NCI-H2029 treated with DMSO at 0.1 percent for 48 hours (cell line): ENCODE measurements around the gene NFU1.
"Not testable (repeated sequence)": the region's sequence is repeated elsewhere in the genome, so short reads cannot be mapped to it uniquely, and the experiment has no call there.

Experiments used
- DNase-seq: peaks from one replicate; lab custom pipeline; 2025; lab: John Stamatoyannopoulos, UW

NFU1 gene

GRCh38 chr2:69387770-69388481, 49.3 kb downstream of the NFU1 start:
- DNase-seq: no peak

- peak; percentile 66 for DNase-seq
These were observed 50.2 kb downstream of the NFU1 start, which contains the start of gene GFPT1 for GRCh38 chr2:69386789-69387734. TSS of gene GFPT1 (minus strand) at chr2:69387227. CDS start at chr2:69387071, 156 bp downstream.

GRCh38 chr2:69386360-69386759, 50.9 kb downstream of the NFU1 start:
- DNase-seq: no peak

GRCh38 chr2:69385443-69386151, 51.6 kb downstream of the NFU1 start:
- no peak for DNase-seq

- DNase-seq: no peak
These were observed 52.6 kb downstream of the NFU1 start for GRCh38 chr2:69384618-69385081.

GRCh38 chr2:69383176-69383812, 53.9 kb downstream of the NFU1 start:
- DNase-seq: no peak

GRCh38 chr2:69382547-69382946, 54.7 kb downstream of the NFU1 start:
- no peak for DNase-seq

GRCh38 chr2:69381337-69381737, 55.9 kb downstream of the NFU1 start:
- no peak for DNase-seq

- no peak for DNase-seq
These were observed 56.9 kb downstream of the NFU1 start for GRCh38 chr2:69380072-69380917.

- DNase-seq: no peak
These were observed 60.8 kb downstream of the NFU1 start for GRCh38 chr2:69376403-69376802.

- peak; percentile 28 for DNase-seq
These were observed 61.5 kb downstream of the NFU1 start for GRCh38 chr2:69375494-69376353.

- no peak for DNase-seq
These were observed 64.5 kb downstream of the NFU1 start for GRCh38 chr2:69372767-69373166.

- no peak for DNase-seq
These were observed 67.4 kb downstream of the NFU1 start for GRCh38 chr2:69369802-69370201.

- no peak for DNase-seq
These were observed 68.6 kb downstream of the NFU1 start for GRCh38 chr2:69368588-69368987.

GRCh38 chr2:69359371-69359770, 77.9 kb downstream of the NFU1 start:
- DNase-seq: no peak

GRCh38 chr2:69358914-69359313, 78.3 kb downstream of the NFU1 start:
- DNase-seq: no peak

GRCh38 chr2:69356471-69356870, 80.8 kb downstream of the NFU1 start:
- DNase-seq: no peak

- DNase-seq: not testable (repeated sequence)
These were observed 82.3 kb downstream of the NFU1 start for GRCh38 chr2:69354976-69355375.

GRCh38 chr2:69353360-69353759, 83.9 kb downstream of the NFU1 start:
- no peak for DNase-seq

- no peak for DNase-seq
These were observed 88.5 kb downstream of the NFU1 start for GRCh38 chr2:69348781-69349180.
